Right lobe of liver (tissue), 4 donors: ENCODE data around the gene TICRR.
"Not testable (repeated sequence)": the region's sequence is repeated elsewhere in the genome, so short reads cannot be mapped to it uniquely, and the experiment has no call there.

Source experiments
- POLR2A ChIP-seq: fragments of 450-650 bp; IDR thresholded peaks from one replicate; pipeline ENCODE4 v1.6.1; 2017; ENCODE audit warnings: antibody characterized with exemption, mild to moderate bottlenecking
- TF ChIP-seq, protein P1 (sequence below), 4 donors: fragments of 200-600 bp in 3 of 4; fragments of 450-650 bp in 1 of 4; IDR thresholded peaks; one replicate each; pipeline versions ENCODE4 v1.5.1 to v1.8.0; 2016 to 2022; ENCODE audit warnings: antibody characterized with exemption in 4 of 4, mild to moderate bottlenecking in 2 of 4
- donor health status: DM: no; HTN: no; CAD: no.
- donor health status: DM: no; HTN: no; CAD: no.
- donor health status: DM: no; HTN: yes; CAD: no.

- TF ChIP-seq, protein P1, sequence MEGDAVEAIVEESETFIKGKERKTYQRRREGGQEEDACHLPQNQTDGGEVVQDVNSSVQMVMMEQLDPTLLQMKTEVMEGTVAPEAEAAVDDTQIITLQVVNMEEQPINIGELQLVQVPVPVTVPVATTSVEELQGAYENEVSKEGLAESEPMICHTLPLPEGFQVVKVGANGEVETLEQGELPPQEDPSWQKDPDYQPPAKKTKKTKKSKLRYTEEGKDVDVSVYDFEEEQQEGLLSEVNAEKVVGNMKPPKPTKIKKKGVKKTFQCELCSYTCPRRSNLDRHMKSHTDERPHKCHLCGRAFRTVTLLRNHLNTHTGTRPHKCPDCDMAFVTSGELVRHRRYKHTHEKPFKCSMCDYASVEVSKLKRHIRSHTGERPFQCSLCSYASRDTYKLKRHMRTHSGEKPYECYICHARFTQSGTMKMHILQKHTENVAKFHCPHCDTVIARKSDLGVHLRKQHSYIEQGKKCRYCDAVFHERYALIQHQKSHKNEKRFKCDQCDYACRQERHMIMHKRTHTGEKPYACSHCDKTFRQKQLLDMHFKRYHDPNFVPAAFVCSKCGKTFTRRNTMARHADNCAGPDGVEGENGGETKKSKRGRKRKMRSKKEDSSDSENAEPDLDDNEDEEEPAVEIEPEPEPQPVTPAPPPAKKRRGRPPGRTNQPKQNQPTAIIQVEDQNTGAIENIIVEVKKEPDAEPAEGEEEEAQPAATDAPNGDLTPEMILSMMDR (IDR thresholded peaks at IDR 0.05), result not testable (repeated sequence)
- not testable (repeated sequence) for TF ChIP-seq POLR2A
These were observed 26.1 kb upstream of the TICRR start for GRCh38 chr15:89549138-89549537.
